Measurements from ENCODE around the gene FMN1.

Gene FMN1

GRCh38 chr15:33218071-33218491 is 23.6 kb upstream of the FMN1 start:
- no peak overlapping the region for H3K9ac ChIP-seq (ENCODE audit: insufficient read length)
- H3K4me3 ChIP-seq, result no peak overlapping the region
- TF ChIP-seq EZH2 (IDR thresholded peaks at IDR 0.05) (no peak), POLR2AphosphoS5 (IDR thresholded peaks at IDR 0.05; ENCODE audit: borderline replicate concordance, low read depth, low read length) (no peak), FOXP2 (optimal IDR thresholded peaks at IDR 0.05; ENCODE audit: control extremely low read depth, extremely low read length, insufficient read depth) (no peak)
- H3K9me3 ChIP-seq (ENCODE audit: low read depth, low read length), result no peaks in the 10 kb centered on the region
- H3K36me3 ChIP-seq (ENCODE audit: insufficient read depth, low read length), result no peaks in the 10 kb centered on the region
- H3K27ac ChIP-seq, result no peak overlapping the region
- no peak for DNase-seq (ENCODE audit: low read depth, low spot score)

GRCh38 chr15:33215941-33216872 is 21.7 kb upstream of the FMN1 start:
- no peak overlapping the region for H3K4me3 ChIP-seq
- no peak for DNase-seq (ENCODE audit: low read depth, low spot score)
- H3K9me3 ChIP-seq (ENCODE audit: low read depth, low read length), result no peaks in the 10 kb centered on the region
- TF ChIP-seq POLR2AphosphoS5 (IDR thresholded peaks at IDR 0.05; ENCODE audit: borderline replicate concordance, low read depth, low read length) (no peak), FOXP2 (optimal IDR thresholded peaks at IDR 0.05; ENCODE audit: control extremely low read depth, extremely low read length, insufficient read depth) (no peak), EZH2 (IDR thresholded peaks at IDR 0.05) (no peak)
- no peak overlapping the region for H3K27ac ChIP-seq
- no peak overlapping the region for H3K9ac ChIP-seq (ENCODE audit: insufficient read length)
- no peaks in the 10 kb centered on the region for H3K36me3 ChIP-seq (ENCODE audit: insufficient read depth, low read length)

DNA sequence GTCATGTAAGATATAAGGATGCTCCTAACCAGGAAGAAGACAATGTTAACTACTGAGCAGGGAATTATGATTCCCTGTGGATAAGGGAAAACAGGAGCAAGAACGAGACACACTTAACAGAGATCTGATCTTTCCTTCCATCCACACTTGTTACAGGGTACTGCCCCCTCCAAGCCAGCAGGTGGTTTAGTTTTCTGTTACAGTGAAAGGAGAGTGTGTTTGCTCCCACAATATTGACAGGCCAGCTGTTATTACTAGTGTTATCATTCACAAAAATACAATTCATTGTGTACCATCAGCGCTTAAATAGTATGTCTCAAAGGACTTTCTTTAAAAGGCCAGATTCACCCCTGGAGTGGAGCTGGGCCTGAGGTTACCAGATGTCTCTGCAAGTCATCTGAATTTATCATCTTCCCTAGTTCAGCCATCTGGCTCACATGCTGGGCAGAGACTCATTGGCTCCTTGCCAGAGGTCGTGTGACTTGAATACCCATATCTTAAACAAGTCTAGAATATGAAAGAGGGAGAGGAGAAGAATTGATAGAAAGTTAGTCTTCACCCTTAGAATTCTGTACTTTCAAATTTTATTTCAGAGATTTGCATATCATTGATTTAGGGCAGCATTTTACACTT is 16.8 kb upstream of the FMN1 start:
- H3K9me3 ChIP-seq (ENCODE audit: low read depth, low read length), result no peaks in the 10 kb centered on the region
- no peaks in the 10 kb centered on the region for H3K36me3 ChIP-seq (ENCODE audit: insufficient read depth, low read length)
- TF ChIP-seq POLR2AphosphoS5 (IDR thresholded peaks at IDR 0.05; ENCODE audit: borderline replicate concordance, low read depth, low read length) (no peak), FOXP2 (optimal IDR thresholded peaks at IDR 0.05; ENCODE audit: control extremely low read depth, extremely low read length, insufficient read depth) (no peak), EZH2 (IDR thresholded peaks at IDR 0.05) (no peak)
- H3K4me3 ChIP-seq, result no peak overlapping the region
- no peak overlapping the region for H3K9ac ChIP-seq (ENCODE audit: insufficient read length)
- no peak overlapping the region for H3K27ac ChIP-seq
- DNase-seq (ENCODE audit: low read depth, low spot score), result no peak

- no peak overlapping the region for H3K27ac ChIP-seq
- no peak overlapping the region for H3K4me3 ChIP-seq
- no peak overlapping the region for H3K9ac ChIP-seq (ENCODE audit: insufficient read length)
- no peaks in the 10 kb centered on the region for H3K9me3 ChIP-seq (ENCODE audit: low read depth, low read length)
- TF ChIP-seq POLR2AphosphoS5 (IDR thresholded peaks at IDR 0.05; ENCODE audit: borderline replicate concordance, low read depth, low read length) (no peak), FOXP2 (optimal IDR thresholded peaks at IDR 0.05; ENCODE audit: control extremely low read depth, extremely low read length, insufficient read depth) (no peak), EZH2 (IDR thresholded peaks at IDR 0.05) (no peak)
- no peaks in the 10 kb centered on the region for H3K36me3 ChIP-seq (ENCODE audit: insufficient read depth, low read length)
- no peak for DNase-seq (ENCODE audit: low read depth, low spot score)
These were observed 15.3 kb upstream of the FMN1 start for GRCh38 chr15:33209575-33210481.

GRCh38 chr15:33207646-33208045 is 13.1 kb upstream of the FMN1 start:
- TF ChIP-seq POLR2AphosphoS5 (IDR thresholded peaks at IDR 0.05; ENCODE audit: borderline replicate concordance, low read depth, low read length) (no peak), FOXP2 (optimal IDR thresholded peaks at IDR 0.05; ENCODE audit: control extremely low read depth, extremely low read length, insufficient read depth) (no peak), EZH2 (IDR thresholded peaks at IDR 0.05) (no peak)
- H3K36me3 ChIP-seq (ENCODE audit: insufficient read depth, low read length), result no peaks in the 10 kb centered on the region
- no peak overlapping the region for H3K9ac ChIP-seq (ENCODE audit: insufficient read length)
- H3K9me3 ChIP-seq (ENCODE audit: low read depth, low read length), result no peaks in the 10 kb centered on the region
- no peak for DNase-seq (ENCODE audit: low read depth, low spot score)
- H3K27ac ChIP-seq, result no peak overlapping the region
- no peak overlapping the region for H3K4me3 ChIP-seq

DNA sequence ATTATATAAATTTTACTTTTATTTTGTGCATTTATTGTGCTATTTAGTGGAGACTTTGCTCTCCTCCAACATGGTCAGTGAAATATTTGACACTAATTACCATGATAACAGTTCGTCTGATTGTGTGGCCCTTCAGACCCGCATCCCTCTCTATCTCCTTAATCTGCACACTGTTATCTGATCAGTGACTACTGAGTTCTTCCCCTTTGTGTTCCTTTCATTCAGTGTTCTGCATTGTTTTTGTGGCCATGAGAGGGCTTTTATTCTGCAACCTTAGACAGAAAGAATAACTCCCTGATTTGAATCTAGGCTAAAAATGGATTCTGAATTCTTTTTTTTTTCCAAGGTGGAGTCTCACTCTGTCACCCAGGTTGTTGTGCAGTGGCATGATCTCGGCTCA is 11.9 kb upstream of the FMN1 start:
- Histone ChIP-seq H3K36me3 (ENCODE audit: insufficient read depth, low read length) (no peaks in the 10 kb centered on the region), H3K4me3 (no peak overlapping the region), H3K9me3 (ENCODE audit: low read depth, low read length) (no peaks in the 10 kb centered on the region), H3K27ac (no peak overlapping the region), H3K9ac (ENCODE audit: insufficient read length) (no peak overlapping the region)
- no peak for DNase-seq (ENCODE audit: low read depth, low spot score)
- TF ChIP-seq POLR2AphosphoS5 (IDR thresholded peaks at IDR 0.05; ENCODE audit: borderline replicate concordance, low read depth, low read length) (no peak), EZH2 (IDR thresholded peaks at IDR 0.05) (no peak), FOXP2 (optimal IDR thresholded peaks at IDR 0.05; ENCODE audit: control extremely low read depth, extremely low read length, insufficient read depth) (no peak)

- Histone ChIP-seq H3K9me3 (ENCODE audit: low read depth, low read length) (no peaks in the 10 kb centered on the region), H3K27ac (no peak overlapping the region), H3K9ac (ENCODE audit: insufficient read length) (no peak overlapping the region), H3K4me3 (no peak overlapping the region), H3K36me3 (ENCODE audit: insufficient read depth, low read length) (no peaks in the 10 kb centered on the region)
- TF ChIP-seq EZH2 (IDR thresholded peaks at IDR 0.05) (no peak), POLR2AphosphoS5 (IDR thresholded peaks at IDR 0.05; ENCODE audit: borderline replicate concordance, low read depth, low read length) (no peak), FOXP2 (optimal IDR thresholded peaks at IDR 0.05; ENCODE audit: control extremely low read depth, extremely low read length, insufficient read depth) (no peak)
- no peak for DNase-seq (ENCODE audit: low read depth, low spot score)
These were observed 10.4 kb upstream of the FMN1 start for GRCh38 chr15:33204926-33205325.

DNA sequence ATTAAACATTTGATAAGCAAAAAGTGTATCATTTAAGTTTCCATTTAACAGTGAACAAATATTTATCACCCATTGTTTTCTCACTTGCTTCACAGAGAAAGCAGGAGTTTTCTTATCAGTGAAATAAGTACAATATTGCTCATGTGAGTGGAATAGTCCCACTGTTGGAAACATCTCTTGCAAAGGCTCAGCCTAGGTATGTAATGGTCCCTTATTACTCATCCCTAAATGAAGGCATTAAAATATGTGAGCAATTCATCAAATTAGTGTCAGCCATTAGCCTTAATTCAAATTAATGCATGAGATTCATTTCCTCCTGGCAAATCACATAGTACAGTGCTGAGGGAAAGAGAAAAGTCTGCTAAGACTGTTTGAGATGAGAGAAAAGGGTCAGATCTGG is 9.6 kb upstream of the FMN1 start:
- no peak for DNase-seq (ENCODE audit: low read depth, low spot score)

More for the DNA sequence above, 9.6 kb upstream of the FMN1 start:
- TF ChIP-seq EZH2 (IDR thresholded peaks at IDR 0.05), result no peak
- no peak for TF ChIP-seq POLR2AphosphoS5 (IDR thresholded peaks at IDR 0.05; ENCODE audit: borderline replicate concordance, low read depth, low read length)
- TF ChIP-seq FOXP2 (optimal IDR thresholded peaks at IDR 0.05; ENCODE audit: control extremely low read depth, extremely low read length, insufficient read depth), result no peak
- Histone ChIP-seq H3K36me3 (ENCODE audit: insufficient read depth, low read length) (no peaks in the 10 kb centered on the region), H3K9ac (ENCODE audit: insufficient read length) (no peak overlapping the region), H3K27ac (no peak overlapping the region), H3K4me3 (no peak overlapping the region), H3K9me3 (ENCODE audit: low read depth, low read length) (no peaks in the 10 kb centered on the region)

Data from SK-N-MC (cell line).